Measurements from ENCODE around the gene SHROOM3. TPM values are rescaled to one million over a fixed set of nuclear protein-coding genes. Genes with fewer than 3 reads are reported as not detected.

Gene SHROOM3
- total and polyA plus RNA-seq, 4 donors: 14.4 to 75.1 (median 47.3) TPM

- Histone ChIP-seq H3K9me3 (ENCODE audit: control insufficient read depth in 4 of 4, insufficient read depth in 3 of 4, low read length in 3 of 4) (no peaks in the 10 kb centered on the region), H3K27ac (ENCODE audit: low read depth in 1 of 2, low read length in 1 of 2) (no peak overlapping the region), H3K4me1 (ENCODE audit: control insufficient read depth in 5 of 5, insufficient read depth in 5 of 5, low read length in 5 of 5) (peaks cover 0 to 10% (median 0%) of the 10 kb centered on the region in 5 donors), H3K9ac (ENCODE audit: insufficient read depth in 1 of 2, low read length in 2 of 2) (no peak overlapping the region), H3K27me3 (ENCODE audit: control insufficient read depth in 3 of 3, insufficient read depth in 3 of 3, low read length in 2 of 3) (no peaks in the 10 kb centered on the region), H3K36me3 (ENCODE audit: control insufficient read depth in 4 of 4, insufficient read depth in 4 of 4, low read length in 4 of 4) (no peaks in the 10 kb centered on the region), H3K4me3 (no peak overlapping the region)
- no peak for ATAC-seq (ENCODE audit: insufficient read depth, low FRiP score)
- no peak for TF ChIP-seq CTCF (IDR thresholded peaks at IDR 0.05; ENCODE audit: control extremely low read depth, extremely low read depth)
- WGBS, 2 donors: 63 to 82% methylated on average over 1 of the region's 1 CpG
- DNase-seq: no peak
These were observed 228.8 kb downstream of the SHROOM3 start for GRCh38 chr4:76663824-76664223.

- ATAC-seq (ENCODE audit: insufficient read depth, low FRiP score) (peak; percentile 63), DNase-seq (no peak)
These were observed 230.1 kb downstream of the SHROOM3 start for GRCh38 chr4:76665153-76665552.

GRCh38 chr4:76665721-76666120, 230.7 kb downstream of the SHROOM3 start:
- no peaks in the 10 kb centered on the region for H3K9me3 ChIP-seq (ENCODE audit: control insufficient read depth in 4 of 4, insufficient read depth in 3 of 4, low read length in 3 of 4)
- WGBS, 2 donors: 84 to 86% methylated on average over 4 of the region's 4 CpGs
- H3K27ac ChIP-seq (ENCODE audit: low read depth in 1 of 2, low read length in 1 of 2): peak overlapping the region in 1 of 2 donors; percentile 74
- H3K27me3 ChIP-seq (ENCODE audit: control insufficient read depth in 3 of 3, insufficient read depth in 3 of 3, low read length in 2 of 3): no peaks in the 10 kb centered on the region
- H3K9ac ChIP-seq (ENCODE audit: insufficient read depth in 1 of 2, low read length in 2 of 2): no peak overlapping the region
- DNase-seq: no peak
- no peak overlapping the region for H3K4me3 ChIP-seq
- no peak for ATAC-seq (ENCODE audit: insufficient read depth, low FRiP score)
- no peak for TF ChIP-seq CTCF (IDR thresholded peaks at IDR 0.05; ENCODE audit: control extremely low read depth, extremely low read depth)
- H3K36me3 ChIP-seq (ENCODE audit: control insufficient read depth in 4 of 4, insufficient read depth in 4 of 4, low read length in 4 of 4): no peaks in the 10 kb centered on the region
- H3K4me1 ChIP-seq (ENCODE audit: control insufficient read depth in 5 of 5, insufficient read depth in 5 of 5, low read length in 5 of 5): peaks cover 0 to 10% (median 0%) of the 10 kb centered on the region in 5 donors

More at GRCh38 chr4:76665153-76665552, 230.1 kb downstream of the SHROOM3 start:
- Histone ChIP-seq H3K27ac (ENCODE audit: low read depth in 1 of 2, low read length in 1 of 2) (peak overlapping the region in 1 of 2 donors; percentile 23), H3K9me3 (ENCODE audit: control insufficient read depth in 4 of 4, insufficient read depth in 3 of 4, low read length in 3 of 4) (no peaks in the 10 kb centered on the region), H3K27me3 (ENCODE audit: control insufficient read depth in 3 of 3, insufficient read depth in 3 of 3, low read length in 2 of 3) (no peaks in the 10 kb centered on the region), H3K9ac (ENCODE audit: insufficient read depth in 1 of 2, low read length in 2 of 2) (no peak overlapping the region), H3K4me3 (no peak overlapping the region), H3K36me3 (ENCODE audit: control insufficient read depth in 4 of 4, insufficient read depth in 4 of 4, low read length in 4 of 4) (no peaks in the 10 kb centered on the region), H3K4me1 (ENCODE audit: control insufficient read depth in 5 of 5, insufficient read depth in 5 of 5, low read length in 5 of 5) (peaks cover 0 to 10% (median 0%) of the 10 kb centered on the region in 5 donors)
- TF ChIP-seq CTCF (IDR thresholded peaks at IDR 0.05; ENCODE audit: control extremely low read depth, extremely low read depth): no peak

- no peak for ATAC-seq (ENCODE audit: insufficient read depth, low FRiP score)
- Histone ChIP-seq H3K4me3 (no peak overlapping the region), H3K9me3 (ENCODE audit: control insufficient read depth in 4 of 4, insufficient read depth in 3 of 4, low read length in 3 of 4) (no peaks in the 10 kb centered on the region), H3K27me3 (ENCODE audit: control insufficient read depth in 3 of 3, insufficient read depth in 3 of 3, low read length in 2 of 3) (no peaks in the 10 kb centered on the region), H3K27ac (ENCODE audit: low read depth in 1 of 2, low read length in 1 of 2) (no peak overlapping the region), H3K4me1 (ENCODE audit: control insufficient read depth in 5 of 5, insufficient read depth in 5 of 5, low read length in 5 of 5) (peaks cover 0 to 10% (median 2%) of the 10 kb centered on the region in 5 donors), H3K36me3 (ENCODE audit: control insufficient read depth in 4 of 4, insufficient read depth in 4 of 4, low read length in 4 of 4) (no peaks in the 10 kb centered on the region), H3K9ac (ENCODE audit: insufficient read depth in 1 of 2, low read length in 2 of 2) (no peak overlapping the region)
- no peak for TF ChIP-seq CTCF (IDR thresholded peaks at IDR 0.05; ENCODE audit: control extremely low read depth, extremely low read depth)
- WGBS, 2 donors: 79 to 86% methylated on average over 5 of the region's 5 CpGs
- no peak for DNase-seq
These were observed 232.0 kb downstream of the SHROOM3 start for GRCh38 chr4:76666944-76667532.
